Fibroblast of mammary gland (primary cell): Measurements from ENCODE around the gene RMND5A.

ENCODE experiments used
- DNase-seq: peaks from one replicate; pipeline ENCODE4 v3.0.0-alpha.2; 2010; ENCODE audit warnings: low read depth
- H3K4me3 ChIP-seq: 2 replicates; pipeline ENCODE4 v1.5.1; 2011; ENCODE audit warnings: low read depth, mild to moderate bottlenecking, low read length, moderate library complexity; ENCODE audit not compliant: control insufficient read depth
- CTCF ChIP-seq: conservative IDR thresholded peaks from 2 replicates; pipeline ENCODE4 v1.5.1; 2011; ENCODE audit warnings: low read depth, low read length, inconsistent platforms; ENCODE audit not compliant: control insufficient read depth, insufficient read depth

Gene RMND5A

GRCh38 chr2:86822668-86823345 is 102.7 kb downstream of the RMND5A start:
- DNase-seq: no peak
- H3K4me3 ChIP-seq: no peak overlapping the region
- TF ChIP-seq CTCF: no peak

- DNase-seq: no peak
Measured at GRCh38 chr2:86825036-86825692, 105.1 kb downstream of the RMND5A start.

GRCh38 chr2:86825693-86826381 is 105.7 kb downstream of the RMND5A start:
- no peak overlapping the region for H3K4me3 ChIP-seq
- no peak for TF ChIP-seq CTCF
- DNase-seq: no peak

More at GRCh38 chr2:86825036-86825692, 105.1 kb downstream of the RMND5A start:
- TF ChIP-seq CTCF: no peak
- H3K4me3 ChIP-seq: no peak overlapping the region

- no peak overlapping the region for H3K4me3 ChIP-seq
- TF ChIP-seq CTCF: no peak
- no peak for DNase-seq
Measured at GRCh38 chr2:86826951-86827350, 106.9 kb downstream of the RMND5A start.
